ENCODE data around the gene IER2. TPM values are rescaled to one million over a fixed set of nuclear protein-coding genes. Genes with fewer than 3 reads are reported as not detected.

Gene IER2
- total and polyA plus RNA-seq, 2 of the 8 experiments (the other 6 are each of a cell fraction or from before 2014, with no cell fraction given) = 84.5 to 138 TPM

- TF ChIP-seq SIRT6 (IDR thresholded peaks at IDR 0.05; ENCODE audit: low read length) = no peak
- no peak for TF ChIP-seq SP2 (IDR thresholded peaks at IDR 0.05; ENCODE audit: low read length)
- TF ChIP-seq E2F6 (IDR thresholded peaks at IDR 0.05) = no peak
- TF ChIP-seq TBP (IDR thresholded peaks at IDR 0.05; ENCODE audit: low read depth, low read length) = 0 out of 2 replicates have a peak, but pooled peaks have one; percentile 37
- TF ChIP-seq EZH2 (IDR thresholded peaks at IDR 0.05; ENCODE audit: low read depth, low read length, severe bottlenecking) = no peak
- no peak for TF ChIP-seq RXRA (IDR thresholded peaks at IDR 0.05; ENCODE audit: insufficient read depth, low read depth, low read length)
- TF ChIP-seq ATF3 (IDR thresholded peaks at IDR 0.05; ENCODE audit: insufficient read depth, low read depth, low read length) = no peak
- TF ChIP-seq POLR2A (IDR thresholded peaks at IDR 0.05; ENCODE audit: control extremely low read depth in 1 of 2, low read depth in 2 of 2, low read length in 2 of 2) = peak in 1 of 2 experiments; percentile 52; a peak in 1 of 3 replicates
- no peak for TF ChIP-seq HDAC6 (IDR thresholded peaks at IDR 0.05; ENCODE audit: low read depth, low read length)
- no peak for TF ChIP-seq KDM1A (IDR thresholded peaks at IDR 0.05; ENCODE audit: borderline replicate concordance, low read length)
- TF ChIP-seq SRF (IDR thresholded peaks at IDR 0.05; ENCODE audit: low read depth, low read length) = no peak
- TF ChIP-seq GTF2F1 (IDR thresholded peaks at IDR 0.05; ENCODE audit: borderline replicate concordance, low read depth, low read length) = no peak
- no peak for TF ChIP-seq ZNF274 (IDR thresholded peaks at IDR 0.05; ENCODE audit: borderline replicate concordance, extremely low read depth, low read length)
- TF ChIP-seq CBX8 (IDR thresholded peaks at IDR 0.05; ENCODE audit: borderline replicate concordance, low read depth, low read length) = no peak
- peak; percentile 45 for TF ChIP-seq POLR2AphosphoS5 (IDR thresholded peaks at IDR 0.05; ENCODE audit: low read depth, low read length)
- TF ChIP-seq ASH2L (IDR thresholded peaks at IDR 0.05; ENCODE audit: low read length) = no peak
- TF ChIP-seq CREB1 (IDR thresholded peaks at IDR 0.05) = no peak
- TF ChIP-seq SUZ12 (IDR thresholded peaks at IDR 0.05; ENCODE audit: low read length) = no peak
- TF ChIP-seq NANOG (IDR thresholded peaks at IDR 0.05; ENCODE audit: insufficient read depth, low read depth, low read length, poor library complexity, severe bottlenecking) = no peak
- no peak for TF ChIP-seq CTBP2 (IDR thresholded peaks at IDR 0.05; ENCODE audit: borderline replicate concordance, insufficient read depth, insufficient read length, low read length)
- TF ChIP-seq CBX5 (IDR thresholded peaks at IDR 0.05; ENCODE audit: low read depth, low read length) = no peak
- no peak for TF ChIP-seq BRCA1 (IDR thresholded peaks at IDR 0.05; ENCODE audit: low read depth, low read length)
- TF ChIP-seq JUND (IDR thresholded peaks at IDR 0.05; ENCODE audit: low read length) = no peak; the same call in 1 of the 2 replicates
- TF ChIP-seq TCF12 (IDR thresholded peaks at IDR 0.05; ENCODE audit: low read depth, low read length) = no peak
- no peak for TF ChIP-seq MAFK (IDR thresholded peaks at IDR 0.05; ENCODE audit: low read depth, low read length)
These were observed 13.6 kb downstream of the IER2 start (continued) for GRCh38 chr19:13163609-13164342.

Measured in H1 (cell line).